Lower leg skin (tissue), 4 donors: Measurements from ENCODE around the gene SLX9. TPM values are rescaled to one million over a fixed set of nuclear protein-coding genes. Genes with fewer than 3 reads are reported as not detected.

ENCODE experiments used
- DNase-seq, 2 donors: peaks; one replicate each; pipeline ENCODE4 v3.0.0-alpha.2; 2019; ENCODE audit warnings: low spot score in 2 of 2
- H3K4me3 ChIP-seq: fragments of 200-600 bp; sonication (generic); 2 replicates; pipeline ENCODE4 v1.5.1; 2017; ENCODE audit warnings: mild to moderate bottlenecking, low read depth; ENCODE audit not compliant: poor library complexity, severe bottlenecking
- POLR2A ChIP-seq, 2 donors: fragments of 450-650 bp; IDR thresholded peaks; one replicate each; pipeline ENCODE4 v1.6.1; 2016 to 2017; ENCODE audit warnings: antibody characterized with exemption in 2 of 2, mild to moderate bottlenecking in 1 of 2, moderate library complexity in 1 of 2
- WGBS, 2 donors: methylation state at CpG; one replicate each; pipeline ENCODE4 v1.1.5; 2018; 5-methylcytosine and 5-hydroxymethylcytosine counted together
- intact Hi-C: fragments of 100-400 bp; cut with DNase I; formaldehyde crosslinking; loops from one replicate; pipeline ENCODE4 v1.15.0; 2023; ENCODE audit warnings: low total_unique reads
- total RNA-seq, 4 donors: library from RNA; depleted of rRNA; stranded (reverse); fragments of >200 nt; gene quantifications; one replicate each; pipeline ENCODE4 v1.1.0, GENCODE V29; 2016
- TF ChIP-seq, protein P1 (sequence below), 3 donors: fragments of 450-650 bp; IDR thresholded peaks; one replicate each; pipeline ENCODE4 v1.5.1; 2016; ENCODE audit warnings: antibody characterized with exemption in 3 of 3, mild to moderate bottlenecking in 3 of 3, moderate library complexity in 2 of 3

The SLX9 gene
- total RNA-seq, 4 donors from 2014 or later: 19.0 to 36.4 (median 31.6) TPM

DNA sequence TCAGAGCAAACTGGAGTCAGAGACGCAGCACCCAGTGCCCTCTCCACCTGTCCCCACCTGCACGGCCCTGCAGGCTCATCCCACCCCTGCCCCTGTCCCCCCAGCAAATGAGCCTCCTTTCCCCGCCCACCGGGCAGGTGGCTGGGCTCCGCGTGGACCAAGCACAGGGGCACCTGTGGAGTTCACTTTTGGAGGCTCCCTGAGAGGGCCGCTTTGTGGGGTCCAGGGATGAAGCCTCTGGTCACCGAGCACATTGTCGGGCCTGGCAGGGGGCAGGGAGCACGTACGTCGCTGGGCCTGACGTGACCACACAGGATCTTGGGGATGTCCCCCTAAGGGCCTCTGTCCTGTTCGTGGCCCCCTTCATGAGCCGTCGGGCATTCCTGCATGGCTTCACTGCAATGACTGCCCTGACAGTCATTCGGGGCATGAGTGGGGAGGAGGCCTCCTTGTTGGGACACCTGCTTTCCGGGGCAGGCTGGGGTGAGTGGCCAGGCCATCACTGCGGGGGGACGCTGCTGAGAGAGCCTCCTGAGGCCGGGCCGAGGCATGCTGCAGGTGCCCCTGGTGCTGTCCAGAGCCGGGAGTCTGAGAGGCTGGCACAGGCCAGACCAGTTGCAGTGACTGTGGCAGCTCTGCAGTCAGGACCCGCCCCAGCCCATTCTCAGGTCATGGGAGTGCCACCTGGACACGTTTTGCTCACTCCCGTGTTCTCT is 19.7 kb downstream of the SLX9 start:
- no peak overlapping the region for H3K4me3 ChIP-seq
- no peak for TF ChIP-seq POLR2A (IDR thresholded peaks at IDR 0.05)
- TF ChIP-seq, protein P1, sequence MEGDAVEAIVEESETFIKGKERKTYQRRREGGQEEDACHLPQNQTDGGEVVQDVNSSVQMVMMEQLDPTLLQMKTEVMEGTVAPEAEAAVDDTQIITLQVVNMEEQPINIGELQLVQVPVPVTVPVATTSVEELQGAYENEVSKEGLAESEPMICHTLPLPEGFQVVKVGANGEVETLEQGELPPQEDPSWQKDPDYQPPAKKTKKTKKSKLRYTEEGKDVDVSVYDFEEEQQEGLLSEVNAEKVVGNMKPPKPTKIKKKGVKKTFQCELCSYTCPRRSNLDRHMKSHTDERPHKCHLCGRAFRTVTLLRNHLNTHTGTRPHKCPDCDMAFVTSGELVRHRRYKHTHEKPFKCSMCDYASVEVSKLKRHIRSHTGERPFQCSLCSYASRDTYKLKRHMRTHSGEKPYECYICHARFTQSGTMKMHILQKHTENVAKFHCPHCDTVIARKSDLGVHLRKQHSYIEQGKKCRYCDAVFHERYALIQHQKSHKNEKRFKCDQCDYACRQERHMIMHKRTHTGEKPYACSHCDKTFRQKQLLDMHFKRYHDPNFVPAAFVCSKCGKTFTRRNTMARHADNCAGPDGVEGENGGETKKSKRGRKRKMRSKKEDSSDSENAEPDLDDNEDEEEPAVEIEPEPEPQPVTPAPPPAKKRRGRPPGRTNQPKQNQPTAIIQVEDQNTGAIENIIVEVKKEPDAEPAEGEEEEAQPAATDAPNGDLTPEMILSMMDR (IDR thresholded peaks at IDR 0.05): no peak
- DNase-seq: no peak
- 83 to 87% methylated on average over 17 to 22 of the region's 26 CpGs for WGBS, 2 donors
- intact Hi-C loops: no loop called here

DNA sequence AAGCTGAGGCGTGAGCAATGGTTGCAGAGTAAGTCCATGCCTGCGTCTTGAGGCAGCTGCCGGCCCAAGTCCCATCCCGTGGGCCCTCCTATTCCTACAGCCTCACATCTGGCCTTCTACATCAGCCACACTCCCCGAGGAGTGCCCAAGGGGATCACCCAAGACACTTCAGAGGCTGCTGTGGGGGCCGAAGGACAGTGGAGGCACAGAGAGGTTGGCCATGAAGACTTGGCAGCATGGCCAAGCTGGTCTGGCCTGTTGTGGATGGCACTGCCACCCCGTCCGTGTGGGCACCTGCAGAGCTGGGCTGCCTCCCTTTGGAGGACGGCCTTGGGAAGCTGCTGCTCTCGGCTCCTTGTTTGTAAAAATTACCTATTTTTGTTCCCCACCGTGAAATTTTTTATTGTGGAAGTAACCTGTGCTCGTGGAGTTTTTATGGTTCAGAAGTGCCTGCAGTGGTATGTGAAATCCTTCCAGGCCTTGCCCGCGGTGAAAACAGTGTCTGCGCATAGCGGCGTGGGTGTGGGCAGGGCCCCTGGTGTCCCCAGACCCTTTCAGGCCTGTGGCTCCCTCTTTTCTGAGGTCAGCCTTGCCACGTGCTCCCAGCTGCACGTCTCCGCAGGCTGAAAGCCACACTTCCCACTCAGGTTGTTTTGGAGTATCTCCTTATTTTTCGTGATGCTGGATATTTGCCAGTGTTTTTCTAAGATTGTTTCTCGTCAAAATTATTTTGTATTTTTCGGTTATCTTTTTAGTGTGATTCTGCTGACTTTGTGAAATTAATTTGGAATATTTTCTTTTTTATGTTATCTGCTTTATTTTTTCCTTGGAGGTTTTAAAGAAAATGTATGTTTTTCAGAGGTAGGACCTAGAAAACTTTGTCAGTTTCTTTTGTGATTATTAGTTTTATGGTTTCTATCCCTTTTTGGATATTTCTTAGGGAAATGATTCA is 20.6 kb downstream of the SLX9 start:
- WGBS, 2 donors: 90 to 91% methylated on average over 23 of the region's 23 CpGs
- no peak for DNase-seq
- TF ChIP-seq, protein P1 (IDR thresholded peaks at IDR 0.05): no peak
- TF ChIP-seq POLR2A (IDR thresholded peaks at IDR 0.05): no peak
- intact Hi-C loops: no loop called here
- H3K4me3 ChIP-seq: no peak overlapping the region

DNA sequence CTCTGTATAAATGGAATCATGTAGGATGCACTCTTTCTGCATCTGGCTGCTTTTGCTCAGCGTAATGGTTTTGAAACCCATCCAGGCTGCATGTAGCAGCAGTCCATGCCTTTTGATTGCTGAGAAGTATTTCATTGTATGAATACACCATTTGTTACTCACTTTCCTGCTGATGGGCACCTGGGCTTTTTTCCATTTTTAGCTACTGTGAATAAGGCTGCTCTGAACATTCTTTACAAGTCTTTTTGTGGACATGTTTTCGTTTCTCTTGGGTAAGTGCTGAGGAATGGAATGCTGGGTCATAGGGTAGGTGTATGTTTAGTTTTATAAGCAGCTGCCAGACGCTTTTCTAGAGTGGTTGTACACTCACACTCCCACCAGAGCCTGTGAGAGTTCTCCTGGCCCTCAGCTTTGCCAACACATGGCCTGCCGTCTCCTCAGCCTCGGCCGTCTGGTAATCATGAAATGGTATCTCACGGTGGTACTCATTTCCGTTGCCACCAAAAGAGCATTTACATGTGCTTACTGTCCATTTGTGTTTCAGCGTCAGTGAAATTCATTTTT is 22.7 kb downstream of the SLX9 start:
- 83 to 86% methylated on average over 9 of the region's 9 CpGs for WGBS, 2 donors
- no peak for DNase-seq
- intact Hi-C loops: no loop called here
- TF ChIP-seq, protein P1 (IDR thresholded peaks at IDR 0.05): no peak
- TF ChIP-seq POLR2A (IDR thresholded peaks at IDR 0.05): no peak
- no peak overlapping the region for H3K4me3 ChIP-seq

DNA sequence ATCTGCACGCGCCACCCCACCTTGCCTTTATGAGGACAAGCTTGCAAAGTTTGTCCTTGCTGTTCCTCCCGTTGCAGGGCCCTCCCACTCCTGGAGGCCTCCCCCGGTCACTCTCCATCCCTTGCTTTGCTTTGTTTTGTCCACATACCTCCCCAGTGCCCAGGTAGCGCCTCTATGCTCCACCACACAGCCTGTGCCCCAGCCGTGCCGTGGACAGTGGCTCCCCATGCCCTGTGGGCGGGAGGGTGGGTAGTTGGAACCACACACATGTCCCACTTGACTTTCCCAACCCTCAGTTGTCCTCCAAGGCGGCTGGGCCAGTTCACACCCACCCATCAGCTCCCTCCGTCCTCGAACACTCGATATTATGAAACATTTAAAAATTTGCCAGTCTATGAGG is 24.6 kb downstream of the SLX9 start:
- no peak for DNase-seq
- H3K4me3 ChIP-seq: no peak overlapping the region
- intact Hi-C loops: no loop called here
- WGBS, 2 donors: 93 to 96% methylated on average over 12 of the region's 12 CpGs
- TF ChIP-seq, protein P1 (IDR thresholded peaks at IDR 0.05): no peak
- TF ChIP-seq POLR2A (IDR thresholded peaks at IDR 0.05): no peak

DNA sequence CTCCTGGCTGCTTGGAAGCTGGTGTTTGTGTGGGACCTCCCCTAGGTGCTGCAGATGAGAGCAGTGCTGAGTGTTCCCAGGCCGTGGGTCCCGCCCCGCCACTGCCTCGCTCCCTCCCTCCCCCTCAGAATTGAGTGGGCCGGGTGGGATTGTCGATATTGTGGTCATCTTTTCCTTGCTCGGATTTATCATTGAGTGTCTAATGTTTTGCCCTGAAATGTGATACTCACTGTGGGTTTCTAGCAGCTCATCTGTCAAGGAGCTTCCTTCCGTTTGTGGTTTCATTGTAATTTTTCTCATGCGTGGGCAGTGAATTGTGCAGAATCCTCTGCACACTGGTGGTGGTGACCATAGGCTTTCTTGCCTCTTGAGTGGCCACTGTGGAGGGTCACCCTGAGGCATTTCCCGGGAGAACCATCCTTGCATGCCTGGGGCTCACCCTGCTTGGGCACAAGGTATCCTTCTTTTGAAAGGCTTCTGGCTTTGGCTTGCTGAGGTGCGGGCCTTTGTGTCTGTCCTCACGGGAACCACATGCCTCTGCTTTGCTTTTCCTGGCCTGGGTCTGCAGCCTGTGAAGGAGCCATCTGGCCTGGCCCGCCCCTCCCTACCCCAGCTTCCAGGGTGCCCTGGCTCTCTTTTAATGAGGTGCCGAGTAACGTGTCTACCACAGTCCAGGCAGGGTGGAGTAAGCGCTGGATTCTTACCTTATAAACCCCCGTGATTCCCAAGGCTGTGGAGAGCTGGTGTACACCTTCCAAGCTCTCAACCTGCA is 25.6 kb downstream of the SLX9 start:
- DNase-seq: no peak
- intact Hi-C loops: no loop called here
- no peak for TF ChIP-seq POLR2A (IDR thresholded peaks at IDR 0.05)
- TF ChIP-seq, protein P1 (IDR thresholded peaks at IDR 0.05): no peak
- WGBS, 2 donors: 83 to 87% methylated on average over 17 of the region's 17 CpGs
- H3K4me3 ChIP-seq: no peak overlapping the region
